NT2/D1 (cell line): Measurements from ENCODE around the gene KIF26A.
"Not testable (repeated sequence)": the region's sequence is repeated elsewhere in the genome, so short reads cannot be mapped to it uniquely, and the experiment has no call there.

Experiments
- DNase-seq: peaks from one replicate; pipeline ENCODE4 v3.0.0-alpha.2; 2011; ENCODE audit warnings: low read depth, low spot score
- H3K27me3 ChIP-seq: 2 replicates; pipeline ENCODE4 v1.6.0; 2011; ENCODE audit warnings: mild to moderate bottlenecking; ENCODE audit not compliant: insufficient read length, insufficient read depth
- H3K36me3 ChIP-seq: 2 replicates; pipeline ENCODE4 v1.6.1; 2011; ENCODE audit warnings: mild to moderate bottlenecking, low read length, mixed read lengths; ENCODE audit not compliant: insufficient read depth, insufficient read length
- H3K4me1 ChIP-seq: 2 replicates; pipeline ENCODE4 v1.5.1; 2011; ENCODE audit not compliant: insufficient read depth, insufficient read length
- H3K4me3 ChIP-seq: 2 replicates; pipeline ENCODE4 v1.5.1; 2011; ENCODE audit warnings: low read depth; ENCODE audit not compliant: insufficient read length
- H3K9ac ChIP-seq: 2 replicates; pipeline ENCODE4 v1.6.0; 2011; ENCODE audit warnings: low read depth; ENCODE audit not compliant: insufficient read length
- H3K9me3 ChIP-seq: 2 replicates; pipeline ENCODE4 v1.5.1; 2011; ENCODE audit warnings: mild to moderate bottlenecking, low read length; ENCODE audit not compliant: insufficient read depth
- SUZ12 ChIP-seq: IDR thresholded peaks from 2 replicates; pipeline ENCODE4 v1.6.1; 2011; ENCODE audit not compliant: insufficient read length, insufficient read depth; ENCODE audit errors: extremely low read depth
- YY1 ChIP-seq: IDR thresholded peaks from 2 replicates; pipeline ENCODE4 v1.6.1; 2011; ENCODE audit not compliant: insufficient read length, insufficient read depth
- ZNF274 ChIP-seq: IDR thresholded peaks from 2 replicates; pipeline ENCODE4 v1.6.1; 2011; ENCODE audit warnings: mild to moderate bottlenecking, low read depth, low read length

Gene KIF26A

DNA sequence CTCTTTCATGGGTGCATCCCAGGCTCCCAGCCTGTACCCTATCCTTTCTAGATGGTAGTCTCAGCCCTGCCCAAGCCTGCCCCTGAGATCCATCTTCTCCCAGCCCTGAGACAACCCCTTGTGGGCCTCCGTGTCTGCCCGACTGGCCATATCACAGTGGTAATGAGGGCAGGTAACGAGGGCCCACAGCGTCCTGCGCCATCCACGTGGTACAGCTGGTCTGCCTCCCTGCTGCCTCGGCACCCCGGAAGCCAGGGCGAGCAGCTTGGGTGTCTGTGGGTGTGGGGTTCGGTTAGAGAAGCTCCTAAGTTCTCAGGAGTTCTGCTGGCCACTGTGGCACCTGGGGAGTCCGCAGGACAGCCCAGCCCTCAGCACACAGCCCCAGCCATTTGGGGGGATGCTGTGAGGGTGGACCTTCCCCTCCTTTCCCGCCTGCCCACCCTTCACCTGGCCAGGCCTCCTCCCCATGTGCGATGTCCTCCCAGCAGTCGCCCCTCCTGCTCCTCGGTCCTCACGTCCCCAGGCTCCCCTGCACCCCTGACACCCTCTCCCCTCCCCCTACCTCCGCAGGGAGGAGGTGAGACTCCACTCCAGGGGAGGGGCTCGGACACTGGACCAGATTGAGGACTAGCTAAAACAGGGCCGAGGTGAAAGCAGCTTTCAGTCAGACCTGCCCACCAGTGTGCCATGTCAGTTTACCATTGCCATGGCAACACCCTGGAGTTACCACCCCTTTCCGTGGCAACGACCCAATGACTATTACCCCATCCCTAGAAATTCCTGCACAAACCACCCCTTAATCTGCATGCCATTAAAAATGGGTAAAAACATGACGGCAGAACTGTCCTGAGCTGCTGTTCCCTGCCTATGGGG, 69.0 kb downstream of the KIF26A start:
- H3K4me3 ChIP-seq = no peak overlapping the region
- H3K27me3 ChIP-seq = no peaks in the 10 kb centered on the region
- H3K9ac ChIP-seq = peak overlapping the region; percentile 17
- H3K4me1 ChIP-seq = peaks cover 5% of the 10 kb centered on the region
- no peaks in the 10 kb centered on the region for H3K36me3 ChIP-seq
- no peak for DNase-seq
- no peaks in the 10 kb centered on the region for H3K9me3 ChIP-seq
- no peak for TF ChIP-seq YY1
- no peak for TF ChIP-seq ZNF274
- no peak for TF ChIP-seq SUZ12

DNA sequence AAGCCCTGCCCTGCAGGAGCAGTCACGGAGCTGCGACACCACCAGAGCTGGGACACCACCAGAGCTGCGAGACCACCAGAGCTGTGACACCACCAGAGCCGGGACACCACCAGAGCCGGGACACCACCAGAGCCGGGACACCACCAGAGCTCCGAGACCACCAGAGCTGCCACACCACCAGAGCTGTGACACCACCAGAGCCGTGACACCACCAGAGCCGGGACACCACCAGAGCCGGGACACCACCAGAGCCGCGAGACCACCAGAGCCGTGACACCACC, 69.6 kb downstream of the KIF26A start:
- not testable (repeated sequence) for H3K36me3 ChIP-seq, DNase-seq, H3K9ac ChIP-seq, H3K9me3 ChIP-seq, H3K4me3 ChIP-seq, H3K27me3 ChIP-seq, H3K4me1 ChIP-seq

- not testable (repeated sequence) for H3K4me3 ChIP-seq, DNase-seq, H3K4me1 ChIP-seq, H3K36me3 ChIP-seq, H3K9ac ChIP-seq, H3K9me3 ChIP-seq, H3K27me3 ChIP-seq
Observed at GRCh38 chr14:104208331-104208730, 69.9 kb downstream of the KIF26A start.

- H3K27me3 ChIP-seq, H3K9me3 ChIP-seq, H3K4me3 ChIP-seq, H3K9ac ChIP-seq, H3K4me1 ChIP-seq, H3K36me3 ChIP-seq, DNase-seq: not testable (repeated sequence)
Observed at GRCh38 chr14:104209071-104209470, 70.7 kb downstream of the KIF26A start.

- no peak overlapping the region for H3K4me3 ChIP-seq
- no peaks in the 10 kb centered on the region for H3K36me3 ChIP-seq
- H3K4me1 ChIP-seq = peaks cover 5% of the 10 kb centered on the region
- no peaks in the 10 kb centered on the region for H3K27me3 ChIP-seq
- no peak overlapping the region for H3K9ac ChIP-seq
- no peak for TF ChIP-seq ZNF274
- TF ChIP-seq YY1 = no peak
- no peak for TF ChIP-seq SUZ12
- DNase-seq = no peak
- no peaks in the 10 kb centered on the region for H3K9me3 ChIP-seq
Observed at GRCh38 chr14:104209985-104210816, 71.8 kb downstream of the KIF26A start.

GRCh38 chr14:104210817-104211195, 72.4 kb downstream of the KIF26A start:
- DNase-seq = no peak
- TF ChIP-seq YY1 (no peak), SUZ12 (no peak), ZNF274 (no peak)
- Histone ChIP-seq H3K27me3 (no peaks in the 10 kb centered on the region), H3K4me3 (no peak overlapping the region), H3K4me1 (peaks cover 5% of the 10 kb centered on the region), H3K36me3 (no peaks in the 10 kb centered on the region), H3K9ac (no peak overlapping the region), H3K9me3 (no peaks in the 10 kb centered on the region)

GRCh38 chr14:104211215-104211614, 72.8 kb downstream of the KIF26A start:
- no peaks in the 10 kb centered on the region for H3K9me3 ChIP-seq
- no peaks in the 10 kb centered on the region for H3K36me3 ChIP-seq

More at GRCh38 chr14:104211215-104211614, 72.8 kb downstream of the KIF26A start:
- H3K27me3 ChIP-seq = no peaks in the 10 kb centered on the region
- H3K4me1 ChIP-seq = peaks cover 5% of the 10 kb centered on the region
- no peak for DNase-seq
- H3K4me3 ChIP-seq = no peak overlapping the region
- H3K9ac ChIP-seq = no peak overlapping the region
- TF ChIP-seq YY1 (no peak), SUZ12 (no peak), ZNF274 (no peak)
